ENCODE results near the gene THSD4.
"Not testable (repeated sequence)": the region's sequence is repeated elsewhere in the genome, so short reads cannot be mapped to it uniquely, and the experiment has no call there.

The THSD4 gene

DNA sequence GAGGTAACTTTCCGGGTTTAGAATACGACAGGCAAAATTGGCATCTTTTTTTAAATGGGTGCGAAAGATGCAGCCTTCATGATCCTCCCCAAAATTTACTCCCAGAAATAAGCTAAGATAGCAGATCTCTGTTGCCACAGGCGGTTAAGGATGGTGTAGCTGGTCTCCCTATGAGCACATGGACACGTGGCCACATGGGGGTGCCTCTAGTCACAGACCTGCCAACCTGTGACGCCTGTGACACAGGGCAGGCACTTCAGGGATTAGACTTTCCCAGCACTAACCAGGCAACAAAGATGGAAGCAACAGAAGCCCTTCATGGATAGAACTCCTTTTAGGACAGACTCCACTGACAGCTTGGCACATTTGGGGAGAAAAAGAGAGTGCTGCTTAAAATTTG lies 320.3 kb downstream of the THSD4 start:
- Histone ChIP-seq H3K4me3 (ENCODE audit: insufficient read depth, low read depth, low read length, poor library complexity, severe bottlenecking) (no peak overlapping the region), H3K9me3 (ENCODE audit: control insufficient read depth, low read length) (no peaks in the 10 kb centered on the region), H3K27ac (ENCODE audit: insufficient read depth, low read length, poor library complexity, severe bottlenecking) (no peak overlapping the region), H3K4me1 (ENCODE audit: control insufficient read depth, insufficient read depth, low read length, poor library complexity, severe bottlenecking) (no peaks in the 10 kb centered on the region), H3K36me3 (ENCODE audit: control insufficient read depth, insufficient read depth, low read length) (no peaks in the 10 kb centered on the region), H3K27me3 (replicated peaks; ENCODE audit: control insufficient read depth, insufficient read depth, low read length, poor library complexity, severe bottlenecking) (no peaks in the 10 kb centered on the region)
- no peak for DNase-seq

DNA sequence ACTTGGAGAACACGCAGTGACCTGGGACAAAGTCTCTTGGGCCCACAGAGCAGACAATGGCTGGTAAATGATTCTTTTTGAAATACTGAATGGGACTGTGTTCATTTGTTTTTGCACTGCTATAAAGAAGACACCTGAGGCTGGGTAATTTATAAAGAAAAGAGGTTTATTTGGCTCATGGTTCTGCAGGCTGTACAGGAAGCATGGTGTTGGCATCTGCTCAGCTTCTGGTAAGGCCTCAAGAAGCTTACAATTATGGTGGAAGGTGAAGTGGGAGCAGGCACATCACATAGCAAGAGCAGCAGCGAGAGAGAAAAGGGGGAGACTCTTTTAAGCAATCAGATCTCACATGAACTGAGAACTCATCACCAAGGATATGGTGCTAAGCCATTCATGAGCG lies 321.6 kb downstream of the THSD4 start:
- no peaks in the 10 kb centered on the region for H3K9me3 ChIP-seq (ENCODE audit: control insufficient read depth, low read length)
- H3K27me3 ChIP-seq (replicated peaks; ENCODE audit: control insufficient read depth, insufficient read depth, low read length, poor library complexity, severe bottlenecking), result no peaks in the 10 kb centered on the region
- no peak overlapping the region for H3K27ac ChIP-seq (ENCODE audit: insufficient read depth, low read length, poor library complexity, severe bottlenecking)
- H3K4me1 ChIP-seq (ENCODE audit: control insufficient read depth, insufficient read depth, low read length, poor library complexity, severe bottlenecking), result no peaks in the 10 kb centered on the region
- H3K4me3 ChIP-seq (ENCODE audit: insufficient read depth, low read depth, low read length, poor library complexity, severe bottlenecking), result no peak overlapping the region
- DNase-seq, result no peak
- no peaks in the 10 kb centered on the region for H3K36me3 ChIP-seq (ENCODE audit: control insufficient read depth, insufficient read depth, low read length)

DNA sequence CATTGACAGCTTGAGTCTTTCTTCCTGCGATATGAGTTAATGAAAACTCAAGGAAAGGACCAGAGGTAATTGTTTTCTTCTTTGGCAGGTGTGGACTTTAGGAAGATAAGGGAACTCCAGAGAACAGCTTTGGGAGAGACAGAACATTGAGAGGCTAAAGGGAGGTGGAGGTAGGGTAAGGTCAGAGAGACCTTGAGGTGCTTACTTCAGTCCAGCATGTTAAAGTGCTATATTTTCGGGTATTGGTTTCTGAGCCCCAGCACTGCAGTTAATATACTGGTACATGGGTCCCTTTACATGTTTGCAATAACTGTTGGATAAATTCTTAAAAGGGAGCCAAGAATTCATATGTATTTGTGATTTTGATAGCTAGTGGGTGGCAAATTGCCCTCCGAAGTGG lies 322.1 kb downstream of the THSD4 start:
- Histone ChIP-seq H3K4me1 (ENCODE audit: control insufficient read depth, insufficient read depth, low read length, poor library complexity, severe bottlenecking) (no peaks in the 10 kb centered on the region), H3K4me3 (ENCODE audit: insufficient read depth, low read depth, low read length, poor library complexity, severe bottlenecking) (no peak overlapping the region), H3K27me3 (replicated peaks; ENCODE audit: control insufficient read depth, insufficient read depth, low read length, poor library complexity, severe bottlenecking) (no peaks in the 10 kb centered on the region), H3K9me3 (ENCODE audit: control insufficient read depth, low read length) (no peaks in the 10 kb centered on the region), H3K27ac (ENCODE audit: insufficient read depth, low read length, poor library complexity, severe bottlenecking) (no peak overlapping the region), H3K36me3 (ENCODE audit: control insufficient read depth, insufficient read depth, low read length) (no peaks in the 10 kb centered on the region)
- no peak for DNase-seq

DNA sequence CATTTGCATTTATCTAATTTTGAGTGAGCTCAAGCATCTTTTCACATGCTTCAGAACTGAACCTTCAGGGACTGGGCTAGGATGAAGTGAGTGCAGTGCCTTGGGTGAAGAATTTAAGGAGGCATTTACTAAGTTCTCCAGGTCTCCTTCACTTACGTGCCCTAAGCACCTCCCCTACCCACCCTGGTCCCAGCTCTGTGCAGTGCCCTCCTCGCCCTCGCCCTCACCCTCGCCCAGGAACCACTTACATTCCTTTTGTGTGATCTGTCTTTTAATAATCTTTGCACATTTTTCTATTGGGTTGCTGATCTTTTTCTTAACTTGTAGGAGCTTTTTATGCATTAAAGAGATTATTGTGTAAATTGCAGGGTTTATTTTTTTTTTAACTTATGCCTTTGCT lies 322.6 kb downstream of the THSD4 start:
- Histone ChIP-seq H3K4me3 (ENCODE audit: insufficient read depth, low read depth, low read length, poor library complexity, severe bottlenecking) (no peak overlapping the region), H3K36me3 (ENCODE audit: control insufficient read depth, insufficient read depth, low read length) (no peaks in the 10 kb centered on the region), H3K9me3 (ENCODE audit: control insufficient read depth, low read length) (no peaks in the 10 kb centered on the region), H3K4me1 (ENCODE audit: control insufficient read depth, insufficient read depth, low read length, poor library complexity, severe bottlenecking) (no peaks in the 10 kb centered on the region), H3K27me3 (replicated peaks; ENCODE audit: control insufficient read depth, insufficient read depth, low read length, poor library complexity, severe bottlenecking) (no peaks in the 10 kb centered on the region), H3K27ac (ENCODE audit: insufficient read depth, low read length, poor library complexity, severe bottlenecking) (no peak overlapping the region)
- DNase-seq, result no peak

DNA sequence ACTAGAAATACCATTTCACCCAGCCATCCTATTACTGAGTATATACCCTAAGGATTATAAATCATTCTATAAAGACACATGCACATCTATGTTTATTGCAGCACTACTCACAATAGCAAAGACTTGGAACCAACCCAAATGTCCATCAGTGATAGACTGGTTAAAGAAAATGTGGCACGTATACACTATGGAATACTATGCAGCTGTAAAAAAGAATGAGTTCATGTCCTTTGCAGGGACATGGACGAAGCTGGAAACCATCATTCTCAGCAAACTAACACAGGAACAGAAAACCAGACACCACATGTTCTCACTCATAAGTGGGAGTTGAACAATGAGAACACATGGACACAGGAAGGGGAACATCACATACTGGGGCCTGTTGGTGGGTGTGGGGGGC lies 324.2 kb downstream of the THSD4 start:
- H3K9me3 ChIP-seq (ENCODE audit: control insufficient read depth, low read length); H3K4me1 ChIP-seq (ENCODE audit: control insufficient read depth, insufficient read depth, low read length, poor library complexity, severe bottlenecking); H3K27me3 ChIP-seq (replicated peaks; ENCODE audit: control insufficient read depth, insufficient read depth, low read length, poor library complexity, severe bottlenecking); H3K27ac ChIP-seq (ENCODE audit: insufficient read depth, low read length, poor library complexity, severe bottlenecking); H3K36me3 ChIP-seq (ENCODE audit: control insufficient read depth, insufficient read depth, low read length); DNase-seq; H3K4me3 ChIP-seq (ENCODE audit: insufficient read depth, low read depth, low read length, poor library complexity, severe bottlenecking): not testable (repeated sequence)

DNA sequence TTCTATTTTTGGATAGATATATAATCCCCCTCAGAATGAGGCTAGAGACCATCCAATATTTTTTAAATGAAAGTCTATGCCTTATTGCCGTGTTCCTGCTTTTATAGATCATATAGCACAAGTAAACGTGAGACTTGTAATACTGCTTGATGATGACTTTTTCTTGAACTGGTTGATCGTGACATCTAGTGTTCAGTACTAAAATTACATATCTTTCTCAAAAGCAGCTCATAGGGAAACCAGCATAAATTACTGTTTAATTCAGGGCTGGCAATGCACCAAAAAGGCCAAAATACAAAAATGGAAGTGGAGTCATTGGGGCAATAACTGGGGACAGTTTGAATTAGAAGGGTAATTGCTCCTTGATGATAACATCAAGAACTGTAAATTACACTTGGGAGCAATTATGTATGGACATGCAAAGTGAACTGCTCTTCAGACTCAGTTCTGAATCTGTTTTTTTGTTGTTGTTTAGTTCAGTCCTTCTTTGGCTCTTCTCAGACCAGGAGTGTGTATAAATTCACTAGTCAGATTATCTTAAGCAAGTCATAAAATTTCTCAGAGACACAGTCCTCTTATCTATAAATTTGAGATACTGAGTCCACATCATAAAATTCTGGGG lies 325.3 kb downstream of the THSD4 start:
- H3K4me1 ChIP-seq (ENCODE audit: control insufficient read depth, insufficient read depth, low read length, poor library complexity, severe bottlenecking), result no peaks in the 10 kb centered on the region
- no peaks in the 10 kb centered on the region for H3K9me3 ChIP-seq (ENCODE audit: control insufficient read depth, low read length)
- no peaks in the 10 kb centered on the region for H3K36me3 ChIP-seq (ENCODE audit: control insufficient read depth, insufficient read depth, low read length)
- H3K27ac ChIP-seq (ENCODE audit: insufficient read depth, low read length, poor library complexity, severe bottlenecking), result no peak overlapping the region
- no peak for DNase-seq
- no peaks in the 10 kb centered on the region for H3K27me3 ChIP-seq (replicated peaks; ENCODE audit: control insufficient read depth, insufficient read depth, low read length, poor library complexity, severe bottlenecking)
- no peak overlapping the region for H3K4me3 ChIP-seq (ENCODE audit: insufficient read depth, low read depth, low read length, poor library complexity, severe bottlenecking)

DNA sequence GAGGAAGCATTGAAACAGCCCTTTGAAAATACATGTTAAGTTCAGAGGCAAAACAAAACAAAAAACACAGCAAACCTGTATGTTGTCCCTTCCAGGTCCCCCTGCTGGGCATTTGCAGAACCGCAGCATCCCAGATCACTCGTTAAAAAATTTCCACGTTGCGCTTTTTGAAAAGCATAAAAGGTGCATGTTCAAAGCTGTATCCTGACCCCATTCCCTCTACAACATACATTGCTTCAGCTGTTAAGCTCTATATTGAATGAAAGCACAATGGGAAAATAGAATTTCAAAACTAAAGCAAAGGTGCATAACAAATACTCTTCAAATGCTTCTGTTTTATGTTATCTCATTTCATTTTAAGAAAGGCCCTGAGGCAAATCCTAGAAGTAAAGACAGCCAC lies 328.3 kb downstream of the THSD4 start:
- Histone ChIP-seq H3K9me3 (ENCODE audit: control insufficient read depth, low read length) (no peaks in the 10 kb centered on the region), H3K27me3 (replicated peaks; ENCODE audit: control insufficient read depth, insufficient read depth, low read length, poor library complexity, severe bottlenecking) (no peaks in the 10 kb centered on the region), H3K4me1 (ENCODE audit: control insufficient read depth, insufficient read depth, low read length, poor library complexity, severe bottlenecking) (no peaks in the 10 kb centered on the region), H3K4me3 (ENCODE audit: insufficient read depth, low read depth, low read length, poor library complexity, severe bottlenecking) (no peak overlapping the region), H3K27ac (ENCODE audit: insufficient read depth, low read length, poor library complexity, severe bottlenecking) (no peak overlapping the region), H3K36me3 (ENCODE audit: control insufficient read depth, insufficient read depth, low read length) (no peaks in the 10 kb centered on the region)
- no peak for DNase-seq

DNA sequence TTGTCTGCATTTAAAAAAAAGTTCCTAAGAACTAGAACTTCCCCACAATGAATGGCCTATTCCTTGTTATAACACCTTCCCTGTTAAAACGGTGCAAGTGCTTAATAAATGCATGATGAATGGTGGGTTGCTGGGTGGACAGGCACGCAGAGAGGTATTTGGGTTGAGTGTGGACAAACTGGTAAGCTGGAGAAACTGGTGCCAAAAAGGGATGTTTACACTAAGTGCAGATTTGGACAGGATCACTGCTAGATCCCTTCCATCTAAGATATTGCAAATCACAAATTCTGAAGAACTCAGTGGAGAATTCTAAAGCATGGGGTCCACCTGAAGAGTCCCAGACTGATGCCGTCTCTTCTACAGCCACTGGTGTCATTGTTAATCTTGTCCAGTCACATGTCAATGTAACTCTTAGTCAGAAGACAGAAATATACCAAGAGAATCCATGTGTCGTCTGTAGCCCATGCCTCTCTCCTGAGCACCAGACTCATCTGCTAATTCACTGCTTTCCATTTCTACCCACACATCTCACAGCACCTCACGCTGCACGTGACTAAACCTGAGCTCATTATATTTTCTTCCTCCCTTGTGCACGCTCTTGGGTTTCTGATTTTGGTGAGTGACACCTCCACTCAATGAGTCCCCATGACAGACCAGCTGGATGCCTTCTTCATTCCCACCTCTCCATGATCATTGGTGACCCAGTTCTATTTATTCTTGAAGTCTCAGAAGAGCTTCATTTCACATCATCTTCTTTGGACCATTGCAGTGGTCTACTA lies 328.9 kb downstream of the THSD4 start:
- Histone ChIP-seq H3K9me3 (ENCODE audit: control insufficient read depth, low read length) (no peaks in the 10 kb centered on the region), H3K36me3 (ENCODE audit: control insufficient read depth, insufficient read depth, low read length) (no peaks in the 10 kb centered on the region), H3K4me3 (ENCODE audit: insufficient read depth, low read depth, low read length, poor library complexity, severe bottlenecking) (no peak overlapping the region), H3K4me1 (ENCODE audit: control insufficient read depth, insufficient read depth, low read length, poor library complexity, severe bottlenecking) (no peaks in the 10 kb centered on the region), H3K27ac (ENCODE audit: insufficient read depth, low read length, poor library complexity, severe bottlenecking) (no peak overlapping the region), H3K27me3 (replicated peaks; ENCODE audit: control insufficient read depth, insufficient read depth, low read length, poor library complexity, severe bottlenecking) (no peaks in the 10 kb centered on the region)
- DNase-seq, result no peak

DNA sequence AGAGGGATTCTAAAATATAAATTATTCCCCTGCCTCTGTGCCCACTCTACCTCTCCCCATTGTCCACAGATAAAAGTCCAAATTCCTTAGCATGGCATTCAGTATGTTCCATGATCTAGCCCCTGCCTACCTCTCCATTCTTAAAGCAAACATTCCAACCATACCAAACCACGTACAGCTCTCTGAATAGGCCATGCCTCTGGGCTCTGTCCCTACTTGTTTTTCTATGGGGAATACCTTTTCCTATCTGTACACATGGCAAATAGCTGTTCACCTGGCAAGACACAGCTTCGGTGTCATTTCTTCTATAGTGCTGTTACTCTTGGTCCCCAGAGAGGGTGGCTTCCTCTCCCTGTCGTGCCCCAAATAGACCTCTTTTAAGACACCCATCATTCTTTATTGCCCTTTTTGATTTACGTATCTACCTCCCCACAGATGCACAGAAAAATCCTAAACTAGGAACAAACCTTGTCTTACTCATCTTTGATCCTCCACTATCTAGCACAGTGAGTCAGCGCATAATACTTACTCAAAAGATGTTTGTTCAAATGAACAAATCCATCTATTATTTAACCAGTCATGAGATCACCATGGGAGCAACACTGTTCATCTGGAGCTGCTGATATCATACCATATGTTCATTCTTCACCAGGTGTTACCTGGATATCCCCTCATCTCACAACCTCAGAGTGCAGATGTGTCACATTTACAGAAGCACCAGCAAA lies 329.8 kb downstream of the THSD4 start:
- no peak for DNase-seq
- Histone ChIP-seq H3K4me1 (ENCODE audit: control insufficient read depth, insufficient read depth, low read length, poor library complexity, severe bottlenecking) (no peaks in the 10 kb centered on the region), H3K27me3 (replicated peaks; ENCODE audit: control insufficient read depth, insufficient read depth, low read length, poor library complexity, severe bottlenecking) (no peaks in the 10 kb centered on the region), H3K27ac (ENCODE audit: insufficient read depth, low read length, poor library complexity, severe bottlenecking) (no peak overlapping the region), H3K9me3 (ENCODE audit: control insufficient read depth, low read length) (no peaks in the 10 kb centered on the region), H3K4me3 (ENCODE audit: insufficient read depth, low read depth, low read length, poor library complexity, severe bottlenecking) (no peak overlapping the region), H3K36me3 (ENCODE audit: control insufficient read depth, insufficient read depth, low read length) (no peaks in the 10 kb centered on the region)

Measured in effector memory CD4-positive, alpha-beta T cell (primary cell).